ENCODE measurements around the gene CD163.

GRCh38 chr12:7514416-7514815 lies 10.8 kb upstream of the CD163 start:
- TF ChIP-seq, protein P1, sequence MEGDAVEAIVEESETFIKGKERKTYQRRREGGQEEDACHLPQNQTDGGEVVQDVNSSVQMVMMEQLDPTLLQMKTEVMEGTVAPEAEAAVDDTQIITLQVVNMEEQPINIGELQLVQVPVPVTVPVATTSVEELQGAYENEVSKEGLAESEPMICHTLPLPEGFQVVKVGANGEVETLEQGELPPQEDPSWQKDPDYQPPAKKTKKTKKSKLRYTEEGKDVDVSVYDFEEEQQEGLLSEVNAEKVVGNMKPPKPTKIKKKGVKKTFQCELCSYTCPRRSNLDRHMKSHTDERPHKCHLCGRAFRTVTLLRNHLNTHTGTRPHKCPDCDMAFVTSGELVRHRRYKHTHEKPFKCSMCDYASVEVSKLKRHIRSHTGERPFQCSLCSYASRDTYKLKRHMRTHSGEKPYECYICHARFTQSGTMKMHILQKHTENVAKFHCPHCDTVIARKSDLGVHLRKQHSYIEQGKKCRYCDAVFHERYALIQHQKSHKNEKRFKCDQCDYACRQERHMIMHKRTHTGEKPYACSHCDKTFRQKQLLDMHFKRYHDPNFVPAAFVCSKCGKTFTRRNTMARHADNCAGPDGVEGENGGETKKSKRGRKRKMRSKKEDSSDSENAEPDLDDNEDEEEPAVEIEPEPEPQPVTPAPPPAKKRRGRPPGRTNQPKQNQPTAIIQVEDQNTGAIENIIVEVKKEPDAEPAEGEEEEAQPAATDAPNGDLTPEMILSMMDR (IDR thresholded peaks at IDR 0.05), result no peak
- TF ChIP-seq EZH2 (IDR thresholded peaks at IDR 0.05), result no peak
- no peak for TF ChIP-seq EZH2phosphoT487 (IDR thresholded peaks at IDR 0.05)
